Skeletal muscle tissue (tissue), 4 donors: ENCODE measurements around the gene CAPRIN2. TPM values are rescaled to one million over a fixed set of nuclear protein-coding genes. Genes with fewer than 3 reads are reported as not detected.

Experiments used
- H3K27ac ChIP-seq: one replicate; pipeline ENCODE4 v1.7.0; 2013; ENCODE audit warnings: mild to moderate bottlenecking, low read depth, low read length, inconsistent platforms
- H3K27me3 ChIP-seq, 3 donors: one replicate each; pipeline ENCODE4 v1.7.0; 2013; ENCODE audit warnings: low read length in 3 of 3; ENCODE audit not compliant: control insufficient read depth in 3 of 3, insufficient read depth in 3 of 3
- H3K36me3 ChIP-seq, 3 donors: one replicate each; pipeline ENCODE4 v1.7.0; 2013; ENCODE audit warnings: low read length in 3 of 3; ENCODE audit not compliant: control insufficient read depth in 3 of 3, insufficient read depth in 3 of 3
- H3K4me1 ChIP-seq, 3 donors: one replicate each; pipeline ENCODE4 v1.7.0; 2013; ENCODE audit warnings: low read length in 3 of 3, mild to moderate bottlenecking in 3 of 3; ENCODE audit not compliant: control insufficient read depth in 3 of 3, insufficient read depth in 3 of 3
- H3K4me3 ChIP-seq, 3 donors: one replicate each; pipeline ENCODE4 v1.7.0; 2013; ENCODE audit warnings: low read length in 3 of 3
- H3K9ac ChIP-seq, 3 donors: one replicate each; pipeline ENCODE4 v1.7.0; 2013; ENCODE audit warnings: low read length in 3 of 3, mild to moderate bottlenecking in 3 of 3, moderate library complexity in 2 of 3, low read depth in 1 of 3
- H3K9me3 ChIP-seq, 3 donors: one replicate each; pipeline ENCODE4 v1.7.0; 2013; ENCODE audit warnings: low read length in 3 of 3; ENCODE audit not compliant: control insufficient read depth in 3 of 3
- total RNA-seq: library from RNA; depleted of rRNA; stranded (reverse); fragments of >200 nt; gene quantifications from one replicate; pipeline ENCODE4 v1.2.3, GENCODE V29; 2014
- donor health status: Osteomylitis.

CAPRIN2 gene
- total RNA-seq, 1 donor from 2014 or later = 15.7 TPM

GRCh38 chr12:30764251-30764650 lies 9.5 kb upstream of the CAPRIN2 start:
- no peak overlapping the region for H3K4me3 ChIP-seq

GRCh38 chr12:30763053-30763452 lies 8.3 kb upstream of the CAPRIN2 start:
- no peaks in the 10 kb centered on the region for H3K4me1 ChIP-seq
- H3K4me3 ChIP-seq = no peak overlapping the region
- H3K36me3 ChIP-seq = no peaks in the 10 kb centered on the region
- no peaks in the 10 kb centered on the region for H3K9me3 ChIP-seq
- no peak overlapping the region for H3K27ac ChIP-seq
- no peak overlapping the region for H3K9ac ChIP-seq
- H3K27me3 ChIP-seq = no peaks in the 10 kb centered on the region

More at GRCh38 chr12:30764251-30764650, 9.5 kb upstream of the CAPRIN2 start:
- Histone ChIP-seq H3K36me3 (no peaks in the 10 kb centered on the region), H3K9me3 (no peaks in the 10 kb centered on the region), H3K27ac (no peak overlapping the region), H3K9ac (no peak overlapping the region), H3K4me1 (no peaks in the 10 kb centered on the region), H3K27me3 (no peaks in the 10 kb centered on the region)

- Histone ChIP-seq H3K4me3 (no peak overlapping the region), H3K27me3 (no peaks in the 10 kb centered on the region), H3K9ac (no peak overlapping the region), H3K9me3 (no peaks in the 10 kb centered on the region), H3K27ac (no peak overlapping the region), H3K36me3 (no peaks in the 10 kb centered on the region), H3K4me1 (no peaks in the 10 kb centered on the region)
These were observed 7.0 kb upstream of the CAPRIN2 start for GRCh38 chr12:30761730-30762129.

- Histone ChIP-seq H3K27ac (no peak overlapping the region), H3K4me1 (peaks cover 10 to 15% (median 11%) of the 10 kb centered on the region in 3 donors), H3K4me3 (no peak overlapping the region), H3K9ac (no peak overlapping the region), H3K27me3 (no peaks in the 10 kb centered on the region), H3K9me3 (no peaks in the 10 kb centered on the region), H3K36me3 (peaks cover 0 to 2% (median 0%) of the 10 kb centered on the region in 3 donors)
These were observed 2.6 kb upstream of the CAPRIN2 start for GRCh38 chr12:30757316-30757715.

GRCh38 chr12:30756074-30756473 lies 1.3 kb upstream of the CAPRIN2 start:
- Histone ChIP-seq H3K36me3 (peaks cover 0 to 2% (median 0%) of the 10 kb centered on the region in 3 donors), H3K9ac (no peak overlapping the region), H3K27me3 (no peaks in the 10 kb centered on the region), H3K4me1 (peaks cover 11 to 19% (median 14%) of the 10 kb centered on the region in 3 donors), H3K27ac (no peak overlapping the region), H3K9me3 (no peaks in the 10 kb centered on the region), H3K4me3 (no peak overlapping the region)

GRCh38 chr12:30755395-30755762 lies 628 bp upstream of the CAPRIN2 start:
- Histone ChIP-seq H3K4me3 (peak overlapping the region; percentile 85 to 97 (median 92)), H3K9ac (peak overlapping the region; percentile 87 to 92 (median 91)), H3K27me3 (no peaks in the 10 kb centered on the region), H3K4me1 (peaks cover 11 to 23% (median 19%) of the 10 kb centered on the region in 3 donors), H3K27ac (peak overlapping the region; percentile 85), H3K9me3 (no peaks in the 10 kb centered on the region), H3K36me3 (peaks cover 0 to 2% (median 0%) of the 10 kb centered on the region in 3 donors)

- Histone ChIP-seq H3K9ac (peak overlapping the region; percentile 76 to 83 (median 78)), H3K9me3 (no peaks in the 10 kb centered on the region), H3K36me3 (peaks cover 0 to 2% (median 0%) of the 10 kb centered on the region in 3 donors), H3K27me3 (no peaks in the 10 kb centered on the region), H3K4me1 (peaks cover 11 to 23% (median 19%) of the 10 kb centered on the region in 3 donors), H3K4me3 (peak overlapping the region; percentile 76 to 91 (median 84)), H3K27ac (peak overlapping the region; percentile 85)
These were observed 385 bp downstream of the CAPRIN2 start for GRCh38 chr12:30754383-30754749.

GRCh38 chr12:30753751-30754382 lies 884 bp downstream of the CAPRIN2 start:
- H3K4me1 ChIP-seq = peaks cover 11 to 23% (median 19%) of the 10 kb centered on the region in 3 donors
- no peaks in the 10 kb centered on the region for H3K27me3 ChIP-seq
- peak overlapping the region; percentile 76 to 83 (median 78) for H3K9ac ChIP-seq
- H3K27ac ChIP-seq = peak overlapping the region; percentile 85
- H3K9me3 ChIP-seq = no peaks in the 10 kb centered on the region
- peak overlapping the region; percentile 76 to 91 (median 84) for H3K4me3 ChIP-seq
- peaks cover 0 to 2% (median 0%) of the 10 kb centered on the region in 3 donors for H3K36me3 ChIP-seq

GRCh38 chr12:30753233-30753632 lies 1.5 kb downstream of the CAPRIN2 start:
- Histone ChIP-seq H3K4me1 (peaks cover 11 to 23% (median 19%) of the 10 kb centered on the region in 3 donors), H3K27me3 (no peaks in the 10 kb centered on the region), H3K9ac (peak overlapping the region in 1 of 3 donors; percentile 83), H3K9me3 (no peaks in the 10 kb centered on the region), H3K4me3 (peak overlapping the region in 2 of 3 donors; percentile 76 to 84), H3K27ac (no peak overlapping the region), H3K36me3 (peaks cover 0 to 2% (median 0%) of the 10 kb centered on the region in 3 donors)

GRCh38 chr12:30752255-30752654 lies 2.5 kb downstream of the CAPRIN2 start:
- Histone ChIP-seq H3K9me3 (no peaks in the 10 kb centered on the region), H3K4me3 (no peak overlapping the region), H3K9ac (no peak overlapping the region), H3K4me1 (peaks cover 11 to 23% (median 19%) of the 10 kb centered on the region in 3 donors), H3K27ac (no peak overlapping the region), H3K27me3 (no peaks in the 10 kb centered on the region), H3K36me3 (peaks cover 0 to 2% (median 0%) of the 10 kb centered on the region in 3 donors)
